Caco-2 (cell line): ENCODE measurements around the gene SPATA18. TPM values are rescaled to one million over a fixed set of nuclear protein-coding genes. Genes with fewer than 3 reads are reported as not detected.

ENCODE experiments used
- BruUV-seq: library from RNA; stranded (reverse); fragments of 400-500 nt; replicated peaks from 2 replicates; lab custom pipeline; 2021; lab: Mats Ljungman, UMichigan
- CTCF ChIA-PET: fragments of 300-600 bp; sonication (Branson Sonifier 250); formaldehyde crosslinking; loops from one replicate; lab custom pipeline; 2022; ENCODE audit warnings: antibody characterized with exemption; lab: Charles Lee
- POLR2A ChIA-PET: fragments of 300-600 bp; sonication (Branson Sonifier 250); formaldehyde crosslinking; loops from one replicate; lab custom pipeline; 2022; ENCODE audit warnings: antibody characterized with exemption; lab: Charles Lee
- DNase-seq, 2 experiments: peaks; one replicate each; pipeline versions ENCODE4 v3.0.0 to v3.0.0-alpha.2; 2020 to 2022
- H3K27me3 ChIP-seq: replicated peaks from 2 replicates; pipeline ENCODE4 v1.6.0; 2011; ENCODE audit warnings: low read length; ENCODE audit not compliant: control insufficient read depth, insufficient read depth
- H3K36me3 ChIP-seq: 2 replicates; pipeline ENCODE4 v1.5.1; 2011; ENCODE audit warnings: low read length; ENCODE audit not compliant: control insufficient read depth, insufficient read depth
- H3K4me1 ChIP-seq: fragments of 250-450 bp; sonication (Bioruptor Pico); 2 replicates; pipeline ENCODE4 v1.5.1; 2020; ENCODE audit warnings: mild to moderate bottlenecking
- H3K4me3 ChIP-seq: 2 replicates; pipeline ENCODE4 v1.5.1; 2011; ENCODE audit warnings: low read depth, mild to moderate bottlenecking, control low read depth, low read length
- H3K9me3 ChIP-seq: fragments of 250-450 bp; sonication (Bioruptor Pico); 2 replicates; pipeline ENCODE4 v1.5.1; 2020; ENCODE audit warnings: mild to moderate bottlenecking, moderate library complexity
- H3K27ac Mint-ChIP-seq: one replicate; pipeline ENCODE4 v1.8.0; 2022; ENCODE audit warnings: mixed read lengths; ENCODE audit not compliant: unreplicated experiment
- H3K27me3 Mint-ChIP-seq: one replicate; pipeline ENCODE4 v1.8.0; 2022; ENCODE audit warnings: mixed read lengths; ENCODE audit not compliant: insufficient read depth, unreplicated experiment
- H3K36me3 Mint-ChIP-seq: one replicate; pipeline ENCODE4 v1.8.0; 2022; ENCODE audit warnings: mild to moderate bottlenecking, mixed read lengths; ENCODE audit not compliant: insufficient read depth, unreplicated experiment
- H3K4me1 Mint-ChIP-seq: one replicate; pipeline ENCODE4 v1.8.0; 2022; ENCODE audit warnings: low read depth, mixed read lengths; ENCODE audit not compliant: unreplicated experiment
- H3K4me3 Mint-ChIP-seq: one replicate; pipeline ENCODE4 v1.8.0; 2022; ENCODE audit warnings: mild to moderate bottlenecking, moderate library complexity, mixed read lengths; ENCODE audit not compliant: unreplicated experiment
- H3K9me3 Mint-ChIP-seq: one replicate; pipeline ENCODE4 v1.8.0; 2022; ENCODE audit warnings: mixed read lengths; ENCODE audit not compliant: unreplicated experiment
- CTCF ChIP-seq, 2 experiments: fragments of 200-600 bp in 1 of 2; IDR thresholded peaks; 1 replicate in 1 of 2; 2 replicates in 1 of 2; pipeline versions ENCODE4 v1.5.1 to v1.8.0; 2011 to 2022; ENCODE audit warnings: antibody characterized with exemption in 1 of 2, control low read depth in 1 of 2, inconsistent platforms in 1 of 2, low read depth in 1 of 2, low read length in 1 of 2, mild to moderate bottlenecking in 1 of 2, moderate library complexity in 1 of 2; ENCODE audit not compliant: insufficient read depth in 1 of 2, severe bottlenecking in 1 of 2, unreplicated experiment in 1 of 2
- intact Hi-C: fragments of 100-400 bp; cut with micrococcal nuclease; formaldehyde crosslinking; loops from one replicate; pipeline ENCODE4 v1.10.0; 2022; ENCODE audit not compliant: unreplicated experiment
- total RNA-seq: library from RNA; stranded (reverse); gene quantifications from 2 replicates; pipeline ENCODE4 v1.2.3, GENCODE V29; 2022

SPATA18 gene
- total RNA-seq, 1 experiment from 2014 or later, result not detected

- POLR2A ChIA-PET, result no interaction called here
- TF ChIP-seq CTCF (IDR thresholded peaks at IDR 0.05; ENCODE audit: insufficient read depth in 1 of 2, low read depth in 1 of 2, low read length in 1 of 2, severe bottlenecking in 1 of 2, unreplicated experiment in 1 of 2), result no peak
Measured at GRCh38 chr4:52144372-52144771, 93.3 kb downstream of the SPATA18 start.

More at GRCh38 chr4:52144372-52144771, 93.3 kb downstream of the SPATA18 start:
- H3K9me3 ChIP-seq, result no peaks in the 10 kb centered on the region
- BruUV-seq, result no TSS peak
- no peak overlapping the region for H3K4me3 ChIP-seq
- no peaks in the 10 kb centered on the region for H3K4me1 ChIP-seq
- Mint-ChIP-seq H3K9me3 (no peaks in the 10 kb centered on the region), H3K4me1 (no peaks in the 10 kb centered on the region), H3K27ac (no peak overlapping the region), H3K36me3 (no peaks in the 10 kb centered on the region), H3K4me3 (no peak overlapping the region), H3K27me3 (no peaks in the 10 kb centered on the region)
- CTCF ChIA-PET, result no interaction called here
- intact Hi-C loops, result no loop called here
- no peak for DNase-seq
- no peaks in the 10 kb centered on the region for H3K27me3 ChIP-seq
- no peaks in the 10 kb centered on the region for H3K36me3 ChIP-seq

Other genes starting within 250 kb of the SPATA18 start
- gene DCUN1D4, start 208.2 kb upstream of the SPATA18 start, total RNA-seq, result 42.8 TPM in 2 replicates
- gene LRRC66, start 30.9 kb upstream of the SPATA18 start, total RNA-seq, result 0.09 TPM in 1 of 2 replicates, not detected in the other
- 6.5 and 7.2 TPM in 2 replicates for gene SGCB, start 13.0 kb upstream of the SPATA18 start, total RNA-seq